GOT3 (cell line): ENCODE results near the gene BCAT1.

ENCODE experiments used
- DNase-seq: peaks from one replicate; lab custom pipeline; 2025; ENCODE audit warnings: mixed read lengths; lab: John Stamatoyannopoulos, UW

The BCAT1 gene, protein sequence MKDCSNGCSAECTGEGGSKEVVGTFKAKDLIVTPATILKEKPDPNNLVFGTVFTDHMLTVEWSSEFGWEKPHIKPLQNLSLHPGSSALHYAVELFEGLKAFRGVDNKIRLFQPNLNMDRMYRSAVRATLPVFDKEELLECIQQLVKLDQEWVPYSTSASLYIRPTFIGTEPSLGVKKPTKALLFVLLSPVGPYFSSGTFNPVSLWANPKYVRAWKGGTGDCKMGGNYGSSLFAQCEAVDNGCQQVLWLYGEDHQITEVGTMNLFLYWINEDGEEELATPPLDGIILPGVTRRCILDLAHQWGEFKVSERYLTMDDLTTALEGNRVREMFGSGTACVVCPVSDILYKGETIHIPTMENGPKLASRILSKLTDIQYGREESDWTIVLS

DNA sequence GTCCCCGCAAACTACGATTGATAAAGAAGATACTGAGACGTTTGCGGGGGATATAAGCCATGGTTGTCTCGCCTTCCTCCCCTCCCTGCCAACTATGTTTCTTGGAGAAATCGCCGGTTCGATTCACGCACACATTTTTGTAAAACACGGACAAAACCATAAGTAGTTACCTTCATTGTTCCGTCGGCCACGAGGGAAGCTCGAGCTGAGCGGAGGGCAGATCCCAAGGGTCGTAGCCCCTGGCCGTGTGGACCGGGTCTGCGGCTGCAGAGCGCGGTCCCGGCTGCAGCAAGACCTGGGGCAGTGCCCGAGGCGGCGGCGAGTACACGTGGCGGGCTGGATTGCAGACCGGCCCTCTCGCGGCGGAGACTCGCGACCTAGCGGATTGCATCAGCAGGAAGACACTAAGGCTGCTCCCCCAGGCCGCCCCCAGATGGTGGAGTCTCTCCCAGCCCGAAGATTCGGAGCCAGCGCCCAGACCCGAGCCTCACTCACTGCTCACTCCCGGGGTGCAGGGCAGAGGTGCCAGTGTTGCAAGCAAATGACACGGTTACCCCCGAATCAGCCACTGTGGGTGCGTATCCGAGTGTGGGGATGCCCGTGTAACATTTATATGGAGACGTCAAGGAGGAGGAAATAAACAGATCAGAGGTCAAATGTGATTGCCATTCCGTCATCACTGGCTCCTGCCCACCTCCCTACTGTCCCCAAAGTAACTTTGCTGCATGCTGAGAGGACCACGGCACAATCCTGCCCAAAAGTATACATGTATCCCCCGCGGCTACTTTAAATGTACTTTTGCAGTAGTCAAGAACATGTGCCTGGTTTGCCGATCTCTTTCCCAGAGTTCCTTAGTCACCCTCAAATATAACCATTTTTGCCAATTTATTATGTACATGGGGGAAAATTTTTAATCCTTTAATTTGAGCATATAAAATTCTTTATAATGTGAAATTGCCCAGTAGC is at the start of gene BCAT1:
Gene BCAT1 (minus strand): TSS at position 345 of the 966 bp plus-strand sequence. CDS start 169 bp downstream, at position 176.
- peak; percentile 38 for DNase-seq

DNA sequence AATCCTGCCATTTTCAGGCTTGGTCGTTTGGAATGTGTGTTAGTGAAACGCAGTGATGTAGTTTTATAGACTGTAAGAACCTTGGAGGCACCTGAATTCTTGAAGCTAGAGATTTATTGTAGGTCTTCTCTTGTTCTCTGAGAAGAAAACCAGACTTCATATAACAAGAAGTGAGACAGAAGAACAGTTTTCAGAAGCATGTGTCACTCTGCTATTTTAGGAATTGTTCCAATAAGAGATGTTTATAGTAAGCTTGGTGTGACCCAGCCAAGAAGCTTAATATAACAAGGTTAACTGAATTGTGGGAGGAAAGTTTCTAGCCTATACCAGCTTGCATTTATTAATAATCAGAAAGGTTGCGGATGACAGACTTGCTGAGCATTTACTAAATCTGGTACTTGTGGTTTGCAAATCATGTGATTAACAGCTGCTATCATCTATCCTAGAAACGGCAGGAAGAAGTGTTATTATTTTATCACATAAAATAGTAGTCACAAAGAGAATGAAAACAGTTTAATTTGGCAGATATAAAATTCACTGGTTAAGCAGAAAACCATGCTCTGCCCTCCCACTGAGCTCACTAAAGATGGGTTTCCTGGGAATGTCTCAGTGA is 49.2 kb upstream of the BCAT1 start:
- no peak for DNase-seq

DNA sequence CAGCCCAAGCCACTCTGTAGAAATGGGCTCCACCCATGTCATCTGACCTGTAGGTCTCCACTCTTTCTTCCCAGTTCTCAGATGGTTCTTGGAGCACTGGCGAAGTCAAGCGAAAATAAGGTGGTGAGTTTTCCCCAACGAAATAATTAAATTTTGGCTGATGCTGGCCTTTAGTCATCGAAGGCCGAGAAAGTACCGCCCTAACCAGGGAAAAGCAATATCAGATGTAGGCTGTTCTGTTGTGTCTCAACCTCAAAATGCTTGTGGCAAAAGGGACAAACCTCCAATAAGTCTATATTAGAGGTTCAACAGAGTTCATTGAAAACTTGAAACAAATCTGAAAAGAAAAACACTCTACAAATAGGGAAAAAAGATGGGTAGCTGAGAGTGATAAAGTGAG is 48.6 kb upstream of the BCAT1 start:
- no peak for DNase-seq

DNA sequence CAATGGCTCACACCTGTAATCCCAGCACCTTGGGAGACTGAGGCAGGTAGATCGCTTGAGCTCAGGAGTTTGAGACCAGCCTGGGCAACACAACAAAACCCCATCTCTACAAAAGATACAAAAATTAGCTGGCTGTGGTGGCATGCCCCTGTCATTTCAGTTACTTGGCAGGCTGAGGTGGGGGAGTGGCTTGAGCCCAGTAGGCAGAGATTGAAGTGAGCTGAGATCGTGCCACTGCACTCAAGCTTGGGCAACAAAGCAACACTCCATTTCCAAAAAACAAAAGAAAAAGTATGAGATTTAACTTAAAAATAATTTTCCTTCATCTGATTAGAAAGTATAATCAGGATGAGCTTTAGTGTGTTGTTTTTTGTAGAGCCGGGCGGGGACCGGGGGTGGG is 47.9 kb upstream of the BCAT1 start:
- no peak for DNase-seq

DNA sequence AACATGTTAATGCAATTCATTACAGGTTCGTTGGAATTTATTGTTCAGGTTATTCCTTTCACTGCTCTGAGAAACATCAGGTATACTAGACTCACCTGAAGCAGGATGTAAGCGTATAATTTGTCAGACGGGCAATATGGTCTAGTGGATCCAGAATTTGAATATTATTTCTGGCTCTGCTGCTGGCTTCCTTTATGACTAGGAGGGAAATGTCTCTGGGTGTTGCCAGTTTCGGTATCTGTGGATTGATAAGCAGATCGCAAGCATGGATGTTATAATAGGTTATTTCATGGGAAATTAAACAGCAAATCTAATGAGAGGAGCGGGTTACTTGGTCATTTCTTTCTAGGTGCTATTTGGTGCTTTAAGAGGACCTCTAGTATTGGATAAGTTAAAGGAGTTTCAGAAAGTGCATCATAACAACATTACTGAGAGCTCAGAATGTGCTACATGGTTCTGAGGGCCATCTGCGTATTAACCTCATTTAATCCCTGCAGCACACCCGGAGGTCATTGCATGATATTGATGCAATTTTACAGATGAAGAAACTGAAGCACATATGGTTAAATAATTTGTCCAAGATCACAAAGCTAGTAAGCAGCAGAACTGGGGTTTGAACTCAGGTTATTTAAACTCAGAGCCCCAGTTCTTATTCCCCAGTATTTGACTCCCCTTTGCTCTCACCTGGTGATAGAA is 47.3 kb upstream of the BCAT1 start:
- DNase-seq = no peak

DNA sequence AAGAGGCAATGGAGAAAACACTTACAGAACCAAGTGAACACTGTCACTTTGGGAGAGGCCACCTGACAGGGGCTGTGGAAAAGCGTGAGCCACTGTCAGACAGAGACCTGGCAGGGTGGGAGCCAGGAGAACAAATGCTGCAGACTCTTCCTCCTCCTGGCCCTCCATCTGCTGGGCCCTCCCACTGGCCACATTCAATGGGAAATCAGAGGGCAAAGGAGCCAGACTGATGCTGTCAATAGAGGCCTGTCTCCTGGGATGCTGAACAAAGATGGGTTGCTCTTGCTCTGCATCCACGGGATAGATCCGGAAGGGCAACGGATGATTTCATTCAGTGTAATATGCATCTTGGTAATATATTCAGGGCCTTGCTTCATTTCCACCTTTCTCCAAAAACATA is 44.9 kb upstream of the BCAT1 start:
- no peak for DNase-seq

DNA sequence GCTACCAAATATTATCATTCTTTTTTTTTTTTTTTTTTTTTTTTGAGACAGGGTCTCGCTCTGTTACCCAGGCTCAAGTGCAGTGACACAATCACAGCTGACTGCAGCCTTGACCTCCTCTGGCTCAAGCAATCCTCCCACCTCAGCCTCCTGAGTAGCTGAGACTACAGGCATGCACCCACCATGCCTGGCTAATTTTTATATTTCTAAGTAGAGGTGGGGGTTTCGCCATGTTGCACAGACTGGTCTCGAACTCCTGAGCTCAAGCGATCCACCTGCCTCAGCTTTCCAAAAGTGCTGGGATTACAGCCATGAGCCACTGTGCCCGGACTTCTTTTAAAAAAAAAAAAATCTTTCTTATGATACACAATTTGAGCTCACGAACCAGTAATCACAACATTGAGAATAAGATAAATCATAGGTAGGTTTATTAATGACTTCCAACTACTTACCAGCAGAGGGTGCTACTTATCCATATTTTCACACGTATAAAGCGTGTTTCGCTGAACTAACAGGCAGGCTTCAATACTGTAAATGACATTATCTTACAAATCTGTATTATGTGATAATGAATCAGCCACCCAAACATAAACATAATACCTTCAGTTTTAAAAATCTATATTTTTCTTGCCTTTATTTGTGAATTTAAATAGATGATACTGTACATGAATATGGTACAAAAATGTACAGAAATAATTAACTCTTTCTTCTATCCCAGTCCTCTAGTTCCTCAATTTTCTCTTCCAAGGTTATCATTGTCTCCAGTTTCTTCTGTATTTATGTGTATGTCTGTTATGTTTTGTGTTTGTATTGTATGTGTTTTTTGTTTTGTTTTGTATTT is 42.5 kb upstream of the BCAT1 start:
- no peak for DNase-seq

DNA sequence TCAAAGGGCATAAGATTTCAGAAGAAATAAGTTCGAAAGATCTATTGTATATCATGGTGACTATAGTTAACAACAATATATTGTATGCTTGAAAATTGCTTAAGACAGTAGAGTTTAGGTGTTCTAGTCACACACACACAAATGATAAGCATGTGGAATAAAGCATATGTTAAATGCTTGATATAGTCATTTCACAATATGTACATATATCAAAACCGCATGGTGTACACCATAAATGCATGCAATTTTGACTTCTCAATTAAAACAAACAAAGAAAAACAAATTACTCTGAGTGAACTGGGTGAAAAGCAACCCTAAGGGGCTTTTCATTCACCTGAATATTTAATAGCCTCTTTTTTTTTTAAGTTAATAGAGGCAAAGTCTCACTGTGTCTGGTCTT is 40.3 kb upstream of the BCAT1 start:
- no peak for DNase-seq

DNA sequence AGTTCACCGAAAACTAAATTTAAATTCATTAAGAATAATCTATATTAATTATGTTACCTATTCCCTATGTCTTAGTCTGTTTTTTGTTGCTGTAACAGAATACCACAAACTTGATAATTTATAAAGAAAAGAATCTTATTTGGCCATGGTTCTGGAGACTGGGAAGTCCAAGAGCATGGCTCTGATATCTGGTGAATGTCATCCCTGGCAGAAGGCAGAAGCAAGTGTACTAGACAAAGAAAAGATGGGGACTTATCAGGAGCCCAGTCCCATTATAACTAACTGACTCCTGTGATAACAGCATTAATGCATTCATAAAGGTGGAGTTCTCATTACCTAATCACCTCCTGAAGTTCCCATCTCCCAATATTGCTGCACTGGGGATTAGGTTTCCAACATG is 33.3 kb upstream of the BCAT1 start:
- no peak for DNase-seq

DNA sequence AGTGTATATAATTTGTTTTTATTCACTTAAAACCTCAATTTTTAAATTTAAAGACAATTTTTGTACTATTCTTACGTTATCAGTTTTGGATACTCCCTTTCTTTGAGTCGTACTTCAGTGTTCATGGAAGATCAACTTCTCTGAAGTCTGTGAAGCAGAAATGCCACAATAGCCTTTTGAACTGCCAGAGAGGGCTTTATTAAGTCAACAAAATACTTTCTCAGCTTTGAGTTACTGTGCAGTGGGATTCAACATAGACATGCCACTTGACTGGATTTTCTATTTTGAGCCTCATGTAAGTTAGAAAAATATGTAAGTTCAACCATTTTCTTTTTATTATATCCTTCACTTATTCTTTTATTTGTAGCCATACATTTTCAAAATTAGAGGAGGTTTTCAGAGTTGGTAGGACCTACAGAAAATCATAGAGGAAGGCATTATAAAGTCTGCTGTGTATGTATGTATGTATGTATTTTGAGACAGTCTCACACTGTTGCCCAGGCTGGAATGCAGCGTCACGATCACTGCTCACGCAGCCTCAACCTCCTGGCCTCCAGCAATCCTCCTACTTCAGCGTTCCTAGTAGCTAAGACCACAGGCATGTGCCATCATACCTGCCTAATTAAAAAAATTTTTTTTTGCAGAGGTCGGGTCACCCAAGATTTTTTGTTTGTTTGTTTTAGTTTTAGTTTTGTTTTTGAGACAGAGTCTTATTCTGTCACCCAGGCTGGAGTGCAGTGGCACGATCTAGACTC is 31.3 kb upstream of the BCAT1 start:
- no peak for DNase-seq

DNA sequence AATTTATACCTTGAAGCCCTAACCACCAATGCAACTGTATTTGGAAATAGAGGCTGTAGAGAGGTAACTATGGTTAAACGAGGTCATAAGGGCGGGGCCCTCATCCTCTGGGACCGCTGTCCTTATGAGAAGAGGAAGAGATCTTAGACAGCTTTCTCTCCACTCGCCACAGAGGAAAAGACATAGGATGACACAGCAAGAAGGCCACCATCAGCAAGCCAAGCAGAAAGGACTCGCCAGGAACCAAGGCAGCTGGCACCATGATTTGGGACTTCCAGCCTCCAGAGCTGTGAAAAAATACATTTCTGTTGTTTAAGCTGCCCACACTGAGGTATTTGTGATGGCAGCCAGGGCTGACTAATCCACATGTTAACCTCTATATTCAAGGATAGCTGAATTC is 30.4 kb upstream of the BCAT1 start:
- DNase-seq = no peak

DNA sequence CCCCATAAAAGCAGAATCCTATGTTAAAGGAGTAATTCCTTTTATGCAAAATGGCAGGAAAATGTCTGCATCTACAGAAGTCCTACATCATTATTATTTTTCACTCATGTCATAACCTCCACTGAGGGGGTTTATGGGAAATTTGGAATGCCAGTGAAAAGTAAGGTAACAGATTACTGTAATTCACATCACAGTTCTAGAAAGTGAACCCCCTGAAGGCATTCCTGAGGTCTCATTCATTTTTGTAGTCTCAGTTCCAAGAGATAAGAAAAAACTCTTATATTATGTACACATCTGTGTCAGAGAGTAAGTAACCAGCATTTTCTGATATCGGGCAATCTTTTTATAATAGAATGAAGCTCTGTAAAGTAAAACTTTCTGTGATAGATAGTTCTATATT is 28.8 kb upstream of the BCAT1 start:
- no peak for DNase-seq

DNA sequence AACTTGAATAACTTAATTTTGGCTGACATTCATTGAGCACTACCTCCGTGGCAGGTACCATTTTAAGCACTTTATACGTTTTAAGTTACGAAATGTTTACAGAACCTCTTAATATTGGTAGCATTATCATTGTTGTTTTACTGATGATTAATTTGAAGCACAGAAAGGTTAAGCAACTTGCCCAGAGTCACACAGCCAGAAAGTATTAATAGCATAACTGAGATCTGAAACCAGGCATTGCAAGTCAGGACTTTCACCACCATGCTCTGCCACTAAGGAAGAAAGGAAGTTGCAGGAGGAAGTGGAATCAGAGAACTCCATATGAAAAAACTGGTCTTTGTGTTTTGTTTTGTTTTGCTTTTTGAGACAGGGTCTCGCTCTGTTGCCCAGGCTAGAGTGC is 28.2 kb upstream of the BCAT1 start:
- DNase-seq = no peak

DNA sequence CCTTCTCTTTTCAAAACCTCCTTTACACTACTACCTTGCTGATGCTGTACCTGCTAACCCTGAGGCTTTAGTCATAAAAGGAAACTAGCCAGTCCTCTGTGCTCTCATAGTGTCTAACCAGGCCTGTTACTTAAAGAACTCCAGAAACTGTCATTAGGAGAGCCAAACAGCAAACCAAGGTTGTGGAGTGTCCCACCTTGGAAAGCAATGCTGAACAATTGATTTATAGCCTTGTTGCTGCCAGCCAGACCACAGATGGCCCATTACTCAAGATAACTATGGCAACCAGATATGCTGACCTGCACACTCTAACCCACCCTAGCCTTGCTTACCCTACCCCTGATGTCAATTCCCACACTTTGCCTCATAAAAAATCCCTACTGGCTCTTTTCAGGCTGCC is 26.5 kb upstream of the BCAT1 start:
- no peak for DNase-seq

DNA sequence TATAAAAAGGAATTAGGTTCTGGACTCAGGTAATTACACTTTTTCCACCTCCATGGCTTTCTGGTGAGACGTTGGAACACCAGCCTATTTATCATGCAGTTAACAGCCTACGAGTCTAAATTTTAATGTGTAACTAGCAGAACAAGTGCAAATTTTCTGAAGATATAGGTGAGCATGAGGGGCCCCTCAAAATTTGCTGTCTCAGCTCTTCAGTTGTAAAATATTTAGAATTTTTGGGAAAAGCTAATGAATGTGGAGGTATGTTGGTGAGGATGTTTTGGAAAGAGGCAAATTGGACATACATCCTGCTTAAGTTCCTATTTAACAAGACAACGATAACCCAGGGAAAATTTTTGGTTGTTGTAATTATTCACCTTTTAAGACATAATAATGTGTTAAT is 25.3 kb upstream of the BCAT1 start:
- DNase-seq = no peak

DNA sequence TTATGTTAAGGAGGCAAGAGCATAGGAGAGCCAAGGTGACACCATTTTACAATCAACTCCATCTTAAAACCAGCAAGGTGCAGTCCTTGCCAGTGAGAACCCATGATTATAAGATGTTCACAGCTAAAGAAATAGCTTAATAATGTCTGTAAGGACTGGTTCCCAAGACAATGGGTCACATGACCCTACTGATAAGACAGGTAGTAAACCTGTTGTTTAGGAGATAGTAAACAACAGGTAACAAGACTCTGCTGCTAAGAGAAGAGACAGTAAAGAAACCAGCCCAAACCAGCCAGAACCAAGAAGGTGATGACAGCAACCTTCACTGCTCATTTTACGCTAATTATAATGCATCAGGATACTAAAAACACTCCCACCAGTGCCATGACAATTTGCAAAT is 23.2 kb upstream of the BCAT1 start:
- no peak for DNase-seq

DNA sequence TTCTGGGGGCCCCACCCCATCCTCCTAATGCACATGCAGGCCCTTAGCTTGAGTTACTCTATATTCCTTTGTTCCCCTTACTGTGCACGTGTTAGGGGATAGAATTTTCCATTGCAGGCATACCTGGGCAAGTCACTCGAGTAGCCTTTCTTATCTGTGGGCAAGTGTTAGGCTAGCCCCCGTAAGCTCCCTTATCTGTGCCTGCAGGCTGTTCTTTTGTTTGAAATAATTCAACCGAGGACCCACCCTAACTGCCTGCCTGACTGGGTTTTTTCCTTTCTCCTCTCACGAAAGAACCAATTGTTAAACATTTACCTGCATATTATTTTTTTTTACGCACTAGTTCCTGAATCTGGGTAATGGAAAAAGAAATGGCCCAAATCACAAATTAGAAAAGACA is 21.3 kb upstream of the BCAT1 start:
- no peak for DNase-seq

DNA sequence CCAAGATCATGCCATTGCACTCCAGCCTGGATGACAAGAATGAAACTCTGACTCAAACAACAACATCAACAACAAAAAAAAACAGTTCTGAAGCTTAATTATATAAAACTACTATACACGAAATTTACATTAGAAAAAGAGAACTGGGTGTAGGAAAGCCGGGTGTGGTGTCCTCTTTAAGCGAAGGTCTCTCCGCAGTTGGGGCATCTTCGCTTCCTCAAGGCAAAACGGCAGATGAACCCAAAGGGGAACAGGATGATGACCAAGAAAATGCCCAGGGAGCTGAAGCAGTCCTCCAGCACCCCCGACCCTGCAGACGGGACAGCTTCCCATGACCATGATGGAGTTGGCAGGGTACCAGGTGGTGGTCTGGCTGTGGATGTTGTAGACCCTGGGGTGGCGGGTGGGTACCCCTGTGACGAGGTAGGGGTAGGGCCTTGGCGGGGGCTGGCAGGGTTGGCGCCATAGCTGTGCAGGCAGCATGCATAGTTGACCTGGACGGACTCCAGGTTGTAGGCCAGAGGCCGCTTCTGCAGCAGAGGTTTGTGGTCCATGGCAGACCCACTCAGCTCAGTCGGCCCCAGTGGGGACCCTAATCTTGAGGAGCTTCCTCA is 18.2 kb upstream of the BCAT1 start:
- DNase-seq = no peak

DNA sequence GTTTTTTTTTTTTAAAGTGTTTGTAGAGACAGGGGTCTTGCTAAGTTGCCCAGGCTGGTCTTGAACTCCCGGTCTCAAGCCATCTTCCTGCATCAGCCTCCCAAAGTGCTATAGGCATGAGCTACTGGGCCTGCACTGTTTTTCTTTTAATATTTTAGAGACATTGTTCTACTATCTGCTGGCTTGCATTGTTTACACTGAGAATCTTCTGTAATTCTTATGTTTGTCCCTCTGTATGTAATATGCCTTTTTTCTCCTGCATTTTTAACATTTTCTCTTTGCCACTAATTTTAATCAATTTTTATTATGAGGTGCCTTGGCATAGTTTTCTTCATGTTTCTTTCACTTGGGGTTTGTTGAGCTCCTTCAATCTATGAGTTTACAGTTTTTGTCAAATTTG is 15.4 kb upstream of the BCAT1 start:
- no peak for DNase-seq
